CD4-positive, alpha-beta T cell treated with Interleukin-10 for 1 hour (primary cell): Measurements from ENCODE around the gene WDR1.

ENCODE experiments used
- DNase-seq: peaks from one replicate; pipeline ENCODE4 v3.0.0-alpha.2; 2020

The WDR1 gene

GRCh38 chr4:10113362-10114047 lies 3.1 kb downstream of the WDR1 start:
- no peak for DNase-seq

DNA sequence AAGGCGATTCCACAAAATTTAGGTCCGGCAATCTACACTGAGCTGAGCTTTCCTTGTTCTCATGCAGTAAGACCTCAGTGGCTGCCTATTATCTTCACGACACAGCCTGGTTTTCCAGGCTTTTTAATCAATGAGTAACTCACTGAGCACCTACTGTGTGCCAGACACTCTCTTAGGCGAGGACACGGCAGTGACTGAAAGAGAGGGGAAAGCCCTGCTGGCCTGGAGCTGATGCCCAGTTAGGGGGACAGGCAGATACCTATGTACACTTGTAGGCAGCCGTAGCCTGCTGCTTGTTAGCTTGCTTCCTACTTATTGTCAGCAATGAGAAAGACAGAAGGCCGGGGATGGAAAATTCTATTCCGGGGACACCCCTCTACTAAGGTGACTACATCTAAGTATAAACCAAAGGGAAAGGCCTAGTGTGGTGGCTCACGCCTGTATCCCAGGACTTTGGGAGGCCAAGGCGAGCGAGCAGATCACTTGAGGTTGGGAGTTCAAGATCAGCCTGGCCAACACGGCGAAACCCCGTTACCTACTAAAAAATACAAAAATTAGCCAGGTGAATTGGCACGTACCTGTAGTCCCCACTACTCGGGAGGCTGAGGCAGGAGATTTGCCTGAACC lies 3.8 kb downstream of the WDR1 start:
- no peak for DNase-seq

DNA sequence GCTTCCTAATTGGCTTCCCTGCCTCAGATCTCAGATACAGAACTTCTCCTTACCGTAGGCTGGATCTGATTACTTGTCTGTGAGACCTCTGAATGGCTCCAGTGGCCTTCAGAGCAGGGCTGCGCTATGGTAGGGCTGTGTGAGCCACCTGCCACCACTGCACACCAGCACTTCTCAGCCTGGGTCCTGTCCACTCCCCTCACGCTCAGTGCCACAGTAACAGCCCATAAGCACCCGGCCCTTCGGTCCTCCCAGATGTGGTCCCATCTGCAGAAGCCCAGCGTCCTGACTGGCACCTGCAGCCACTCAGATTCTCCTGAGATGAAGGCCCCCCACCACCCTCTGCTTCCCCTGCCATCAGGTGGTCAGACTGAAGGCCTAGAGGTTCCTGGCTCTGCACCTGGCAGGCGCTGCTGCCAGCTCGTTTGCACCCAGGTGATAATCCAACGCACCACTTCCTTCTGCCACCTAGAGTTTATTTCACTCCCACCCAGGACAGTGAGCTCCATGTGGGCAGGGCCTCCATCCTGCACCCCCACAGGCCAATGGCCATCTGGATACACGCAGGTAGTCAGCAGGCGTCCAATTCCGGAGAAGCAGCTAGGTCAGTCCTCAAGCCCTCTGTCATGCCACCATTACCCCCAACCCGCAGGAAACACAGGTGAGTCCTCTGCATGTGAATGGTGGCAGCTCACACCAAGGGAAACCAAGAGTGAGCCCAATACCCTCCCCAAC lies 5.4 kb downstream of the WDR1 start:
- DNase-seq: no peak

- no peak for DNase-seq
Observed at GRCh38 chr4:10109995-10110670, 6.5 kb downstream of the WDR1 start.

DNA sequence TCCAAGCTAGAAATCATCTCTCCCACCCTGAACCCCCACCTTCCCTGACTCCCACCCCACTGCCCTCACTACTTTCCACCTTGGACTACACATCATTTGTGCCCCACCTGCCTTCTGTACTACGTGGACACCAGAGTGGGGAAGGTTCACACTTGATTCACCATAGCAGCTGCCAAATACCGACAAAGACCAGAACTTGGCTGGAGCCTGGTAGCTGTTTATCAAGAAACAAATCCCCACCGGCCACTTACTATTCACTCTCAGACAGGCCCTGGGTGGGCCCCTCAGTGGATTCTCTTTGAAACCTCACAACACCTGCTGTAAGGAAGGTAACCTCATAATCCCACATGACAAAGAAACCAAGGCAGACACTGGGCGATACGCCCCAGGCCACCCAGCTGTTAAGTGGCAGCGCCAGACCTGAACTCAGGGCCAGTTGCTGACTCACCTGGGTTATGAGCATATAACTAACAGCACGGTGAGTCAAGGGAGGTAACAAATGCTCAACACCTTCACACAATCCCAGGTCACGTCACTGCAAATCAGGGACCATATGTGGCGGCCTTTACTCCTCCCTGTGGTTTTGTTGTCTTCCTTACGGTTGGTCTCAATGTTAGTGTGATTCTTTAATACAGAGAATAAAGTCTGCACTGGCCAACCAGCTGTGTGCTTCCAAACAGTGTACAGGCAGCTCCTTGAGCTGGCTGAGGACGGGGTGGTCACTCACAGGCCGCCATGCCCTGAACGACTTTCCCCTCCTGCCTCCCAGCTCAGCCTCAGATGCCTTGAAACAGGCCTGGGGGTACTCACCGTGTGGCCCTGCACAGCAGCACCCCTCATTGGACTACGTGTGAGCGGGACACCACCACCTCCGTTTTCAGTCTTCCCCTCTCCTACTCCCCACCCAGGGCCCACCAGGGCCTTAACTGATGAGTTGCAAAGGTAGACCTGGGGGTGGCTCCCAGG lies 7.5 kb downstream of the WDR1 start:
- peak; percentile 54 for DNase-seq

DNA sequence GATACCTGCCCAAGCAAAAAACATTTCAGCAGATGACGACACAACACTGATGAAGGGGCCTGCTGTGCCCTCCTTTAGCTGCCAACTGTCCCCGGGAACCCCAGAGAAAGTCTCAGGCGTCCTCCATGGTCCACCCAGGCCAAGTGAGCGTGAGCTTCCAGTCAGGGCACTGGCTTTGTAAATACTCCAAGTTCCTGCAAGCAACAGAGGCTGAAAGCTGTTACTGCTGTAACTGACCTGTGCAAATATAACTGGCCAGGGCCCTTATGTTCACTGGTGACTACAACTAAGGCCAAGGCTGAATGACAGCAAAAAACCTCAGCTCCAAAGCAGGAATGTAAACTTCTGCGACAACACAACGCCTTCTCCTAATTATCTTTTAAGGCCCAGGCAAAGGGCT lies 8.2 kb downstream of the WDR1 start:
- no peak for DNase-seq

DNA sequence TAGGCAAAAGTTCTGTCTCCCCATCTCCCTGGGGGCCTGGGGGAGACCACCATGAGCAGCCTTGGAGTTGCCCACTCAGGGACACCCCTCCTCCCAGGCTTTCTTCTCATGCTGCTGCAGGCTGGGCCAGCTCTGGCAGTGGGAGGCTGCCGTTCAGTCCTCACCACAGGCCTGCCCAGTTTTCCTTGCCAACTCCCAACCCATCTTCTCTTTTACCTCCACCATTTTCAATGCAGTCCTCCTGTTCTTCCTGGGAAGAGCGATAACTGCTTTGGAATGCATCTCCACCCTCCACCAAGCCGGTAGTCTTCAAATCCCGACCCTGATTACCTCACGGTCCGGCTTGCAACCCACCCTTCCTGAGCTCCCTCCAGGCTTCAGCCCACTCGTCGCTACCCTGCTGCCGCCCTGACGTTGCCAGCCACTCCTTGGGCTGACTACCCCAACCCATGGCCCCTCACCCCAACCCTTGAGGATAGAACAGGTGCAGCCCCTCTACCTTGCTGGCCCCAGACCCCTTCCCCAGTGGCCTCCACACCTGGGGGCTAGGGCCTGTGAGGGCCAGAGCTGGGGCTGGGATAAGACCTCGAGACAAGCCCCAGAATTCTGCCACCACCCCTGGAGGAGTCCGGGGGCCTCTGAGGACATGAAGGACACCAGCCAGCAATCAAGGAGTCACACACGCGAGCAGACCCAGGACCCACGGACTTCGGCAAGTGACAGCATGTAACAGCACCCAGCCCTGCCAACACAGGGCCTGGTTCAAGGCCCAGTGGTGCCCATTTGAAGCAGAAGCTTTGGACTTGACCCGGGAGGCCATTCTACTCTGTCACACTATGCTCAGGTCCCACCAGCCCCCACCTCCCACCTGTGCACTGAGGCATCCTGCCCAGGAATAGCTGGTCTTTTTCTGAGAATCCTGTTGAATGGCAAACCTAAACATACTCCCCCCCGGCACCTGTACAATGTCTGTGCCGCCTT lies 9.2 kb downstream of the WDR1 start:
- no peak for DNase-seq

GRCh38 chr4:10106421-10107039 lies 10.1 kb downstream of the WDR1 start:
- peak; percentile 64 for DNase-seq

DNA sequence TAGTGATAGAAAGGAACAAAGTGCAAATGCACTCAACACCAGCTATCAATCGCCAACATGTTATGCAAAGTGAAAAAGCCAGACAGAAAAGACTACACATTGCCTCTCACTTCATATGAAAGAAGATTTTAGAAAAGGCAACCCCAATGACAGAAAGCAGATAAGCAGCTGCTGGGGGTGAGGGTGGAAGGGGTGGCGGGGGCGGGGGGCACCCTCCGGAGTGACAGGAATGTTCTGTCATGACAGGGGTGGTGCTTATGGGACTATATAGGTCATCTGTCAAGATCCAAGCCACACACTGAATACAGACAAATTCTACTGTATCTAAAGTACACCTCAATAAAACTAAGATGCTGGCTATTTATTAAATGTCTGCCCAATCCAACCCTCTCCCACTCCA lies 10.7 kb downstream of the WDR1 start:
- DNase-seq: no peak

DNA sequence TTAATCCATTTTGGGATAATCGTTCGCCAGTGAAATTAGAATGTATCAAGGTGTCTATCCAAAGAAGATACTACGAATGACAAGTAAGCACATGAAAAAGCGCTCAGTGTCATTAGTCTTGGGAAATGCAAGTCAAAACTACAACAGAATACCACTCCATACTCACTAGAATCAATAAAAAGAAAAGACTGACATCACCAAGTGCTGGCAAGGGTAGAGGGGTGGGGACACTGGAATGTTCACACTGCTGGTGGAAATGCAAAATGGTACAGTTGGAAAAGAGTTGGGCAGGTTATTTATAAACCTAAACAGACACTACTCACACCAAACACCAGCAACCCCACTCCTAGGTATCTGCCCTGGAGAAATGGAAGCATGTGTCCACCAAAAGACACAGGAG lies 11.2 kb downstream of the WDR1 start:
- no peak for DNase-seq

- DNase-seq: no peak
Observed at GRCh38 chr4:10104991-10105276, 11.7 kb downstream of the WDR1 start.

DNA sequence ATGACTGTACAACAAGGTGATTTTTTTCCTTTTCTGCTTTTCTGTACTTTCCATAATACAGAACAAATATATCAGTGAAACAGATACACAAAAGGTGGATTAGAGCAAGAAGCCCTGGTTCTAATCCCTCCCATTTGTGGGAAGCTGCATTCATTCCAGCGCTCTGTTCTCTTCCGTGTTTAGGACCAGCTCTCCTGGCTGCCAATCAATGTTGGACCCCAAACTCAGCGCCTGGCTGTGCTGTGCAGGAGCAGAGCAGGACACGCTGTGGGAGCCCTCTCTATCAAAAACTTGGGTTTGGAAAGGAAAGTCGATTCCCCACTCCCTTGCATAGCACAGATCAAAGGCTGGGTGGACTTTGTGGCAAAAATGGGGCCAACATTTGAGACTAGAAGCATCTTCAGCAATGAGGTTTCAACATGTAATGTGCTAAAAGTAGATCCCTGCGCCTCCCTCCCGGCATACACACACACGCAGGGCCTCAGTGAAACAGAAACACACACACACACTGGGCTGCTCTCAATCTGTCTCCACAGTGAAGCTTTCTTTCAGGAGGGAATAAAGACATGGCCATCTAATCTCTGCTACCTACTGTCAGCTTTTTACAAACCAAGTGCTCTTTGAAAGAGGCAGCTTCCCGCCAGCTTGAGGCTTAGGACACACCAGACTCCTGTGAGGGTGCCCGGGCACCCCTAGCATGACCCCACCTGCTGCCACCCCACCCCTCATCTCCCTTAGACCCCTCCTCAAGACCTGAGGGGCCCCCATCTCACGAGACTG lies 12.2 kb downstream of the WDR1 start:
- DNase-seq: no peak

DNA sequence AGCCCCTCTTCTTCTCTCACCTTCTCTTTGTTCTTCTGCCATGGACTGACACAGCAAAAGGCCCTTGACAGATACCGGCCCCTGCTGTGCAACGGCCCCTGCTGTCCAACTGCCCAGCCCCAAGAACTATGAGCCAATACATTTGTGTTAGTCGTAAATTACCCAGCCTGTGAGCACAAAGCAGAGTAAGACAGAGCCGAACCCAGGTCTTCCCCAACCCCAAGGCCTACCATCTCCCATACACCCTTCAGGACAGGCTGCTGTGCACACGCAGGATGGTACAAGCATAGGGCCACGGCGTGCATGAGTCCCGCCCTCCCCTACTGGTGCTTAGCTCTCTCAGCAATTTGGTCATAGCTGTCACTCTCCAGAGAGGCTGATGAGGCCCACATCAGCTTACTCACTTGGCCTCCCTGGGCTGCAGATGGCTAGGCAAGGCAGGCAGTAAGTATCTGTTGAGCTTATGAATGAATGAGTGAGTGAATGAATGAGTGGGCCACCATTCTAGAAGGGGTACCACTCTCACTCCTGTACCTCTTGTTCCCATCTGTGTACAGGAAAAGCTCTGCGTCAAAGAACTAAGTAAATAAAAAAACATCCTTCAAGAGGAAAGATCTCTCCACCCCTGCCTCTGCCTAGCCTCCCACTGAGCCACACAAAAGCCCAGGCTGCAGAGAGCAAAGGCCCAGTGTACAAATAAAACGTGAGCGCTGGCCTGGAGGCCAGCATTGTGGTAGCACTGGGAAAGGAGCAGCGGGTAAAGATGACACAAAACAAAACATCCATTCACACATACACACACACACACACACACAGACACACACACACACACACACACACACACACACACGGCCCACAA lies 13.9 kb downstream of the WDR1 start:
- no peak for DNase-seq

DNA sequence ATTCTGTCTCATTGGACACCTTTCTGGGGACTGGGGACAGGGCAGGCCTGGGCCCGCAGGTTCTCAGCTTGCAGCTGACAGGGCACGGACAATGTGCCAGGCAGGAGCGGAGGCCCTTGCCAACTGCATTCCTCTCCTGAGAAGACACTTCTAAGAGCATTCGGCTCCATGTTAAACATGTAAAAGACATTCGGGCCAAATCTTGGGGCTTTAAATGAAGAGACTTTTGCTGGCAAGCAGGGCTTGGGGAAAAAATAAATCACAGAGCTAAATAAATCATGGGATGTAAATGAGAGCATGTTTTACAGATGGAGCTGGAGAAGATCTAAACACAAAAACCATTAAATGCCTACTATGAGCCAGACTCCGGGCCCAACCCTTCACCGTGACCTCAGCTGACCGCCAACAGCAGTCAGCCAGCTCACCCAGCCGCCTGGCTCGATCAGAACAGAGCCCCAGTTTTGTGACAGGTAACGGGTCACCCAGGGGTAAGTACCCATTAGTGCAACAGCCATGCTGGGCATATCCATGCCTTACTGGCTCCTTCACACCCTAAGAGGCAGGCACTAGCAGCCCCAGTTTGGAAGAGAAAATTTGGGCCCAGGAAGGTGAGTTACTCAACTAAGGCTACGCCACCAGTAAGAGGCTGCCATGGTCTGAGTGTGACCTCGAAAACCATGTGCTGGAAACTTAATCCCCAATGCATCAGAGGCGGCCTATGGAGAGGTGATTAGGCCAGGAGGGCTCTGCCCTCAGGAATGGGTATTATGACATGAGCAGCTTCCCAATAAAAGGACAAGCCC lies 14.7 kb downstream of the WDR1 start:
- no peak for DNase-seq

DNA sequence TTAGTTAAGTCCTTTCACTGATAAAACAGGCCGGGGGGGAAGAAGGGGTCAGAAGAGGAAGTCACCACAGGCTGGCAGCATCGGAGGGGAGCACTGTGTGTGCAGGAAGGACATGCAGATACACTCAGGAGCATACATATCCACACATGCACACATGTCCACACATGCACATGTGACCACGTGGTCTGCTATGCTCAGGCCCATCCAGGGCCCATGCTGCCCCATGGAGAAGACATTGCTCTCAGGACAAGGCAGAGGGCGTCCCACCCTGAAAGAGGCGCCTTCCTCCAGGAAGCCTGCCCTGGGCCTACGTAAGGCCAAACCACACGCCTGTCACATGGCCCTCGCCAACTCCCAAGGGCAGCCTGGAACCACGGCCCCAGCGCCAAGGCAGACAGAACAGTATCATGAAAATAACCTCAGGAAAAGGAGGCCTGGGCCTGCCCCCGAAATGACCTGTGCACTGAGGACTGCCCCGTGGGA lies 15.8 kb downstream of the WDR1 start:
- DNase-seq: peak; percentile 37

- DNase-seq: peak; percentile 40
Observed at GRCh38 chr4:10099499-10100325, 16.9 kb downstream of the WDR1 start.

- no peak for DNase-seq
Observed at GRCh38 chr4:10098780-10099160, 17.8 kb downstream of the WDR1 start.
